Endothelial cell of umbilical vein (primary cell): Measurements from ENCODE around the gene RNF133. TPM values are rescaled to one million over a fixed set of nuclear protein-coding genes. Genes with fewer than 3 reads are reported as not detected.

Experiments used
- BruUV-seq: library from RNA; stranded (reverse); fragments of 400-500 nt; replicated peaks from 2 replicates; lab custom pipeline; 2021; lab: Mats Ljungman, UMichigan
- CTCF ChIA-PET: fragments of 300-600, 350-600 bp; sonication (Branson Sonifier 250); formaldehyde crosslinking; loops from one replicate; lab custom pipeline; 2021; ENCODE audit warnings: antibody characterized with exemption, inconsistent platforms; lab: Charles Lee
- POLR2A ChIA-PET: fragments of 300-600, 350-600 bp; sonication (Branson Sonifier 250); formaldehyde crosslinking; loops from one replicate; lab custom pipeline; 2021; ENCODE audit warnings: antibody characterized with exemption, inconsistent platforms; lab: Charles Lee
- DNase-seq: peaks from one replicate; pipeline ENCODE4 v3.0.0-alpha.2; 2011; ENCODE audit warnings: low read depth, low spot score
- FAIRE-seq: peaks from 2 replicates; lab custom pipeline; 2011; peaks lifted over from hg19 to GRCh38; lab: Jason Lieb, UNC
- H2AFZ ChIP-seq: 2 replicates; pipeline ENCODE4 v1.6.0; 2012; ENCODE audit warnings: low read depth, low read length, control low read depth, inconsistent platforms
- H3K27ac ChIP-seq: 2 replicates; pipeline ENCODE4 v1.5.1; 2011; ENCODE audit warnings: low read depth, mild to moderate bottlenecking, control low read depth, low read length, moderate library complexity; ENCODE audit not compliant: insufficient read depth
- H3K27me3 ChIP-seq, 2 experiments: 2 replicates each; pipeline versions ENCODE4 v1.6.0 to v1.6.1; 2011; ENCODE audit warnings: low read length in 2 of 2, mixed read lengths in 1 of 2; ENCODE audit not compliant: control insufficient read depth in 2 of 2, insufficient read depth in 2 of 2
- H3K36me3 ChIP-seq, 2 experiments: 2 replicates in 1 of 2; 3 replicates in 1 of 2; pipeline ENCODE4 v1.5.1; 2011; ENCODE audit warnings: low read length in 2 of 2, mild to moderate bottlenecking in 1 of 2, moderate library complexity in 1 of 2; ENCODE audit not compliant: control insufficient read depth in 2 of 2, insufficient read depth in 2 of 2; ENCODE audit errors: extremely low read depth in 1 of 2
- H3K4me1 ChIP-seq: 3 replicates; pipeline ENCODE4 v1.5.1; 2011; ENCODE audit warnings: mild to moderate bottlenecking, low read length; ENCODE audit not compliant: control insufficient read depth, insufficient read depth; ENCODE audit errors: extremely low read depth
- H3K4me2 ChIP-seq: 2 replicates; pipeline ENCODE4 v1.6.1; 2011; ENCODE audit warnings: low read length, control low read depth, mixed read lengths; ENCODE audit not compliant: insufficient read depth
- H3K4me3 ChIP-seq, 3 experiments: fragments of 200-600 bp in 1 of 3; sonication (generic), shearing (Covaris generic) in 1 of 3; replicated peaks in 1 of 3; 2 replicates each; pipeline ENCODE4 v1.5.1; 2011 to 2016; ENCODE audit warnings: control low read depth in 3 of 3, low read length in 3 of 3, mild to moderate bottlenecking in 2 of 3, inconsistent platforms in 1 of 3, low read depth in 1 of 3, moderate library complexity in 1 of 3; ENCODE audit not compliant: insufficient read depth in 1 of 3
- H3K79me2 ChIP-seq: 2 replicates; pipeline ENCODE4 v1.6.0; 2012; ENCODE audit warnings: low read length, inconsistent platforms; ENCODE audit not compliant: control insufficient read depth, insufficient read depth
- H3K9ac ChIP-seq: replicated peaks from 2 replicates; pipeline ENCODE3; 2011; ENCODE audit warnings: low read length, control low read depth; ENCODE audit not compliant: insufficient read depth; ENCODE audit errors: extremely low read depth
- H3K9me1 ChIP-seq: replicated peaks from 3 replicates; pipeline ENCODE4 v1.6.0; 2011; ENCODE audit warnings: mild to moderate bottlenecking, low read length; ENCODE audit not compliant: control insufficient read depth, insufficient read depth; ENCODE audit errors: extremely low read depth
- H3K9me3 ChIP-seq: replicated peaks from 2 replicates; pipeline ENCODE4 v1.5.1; 2012; ENCODE audit warnings: low read length, inconsistent platforms; ENCODE audit not compliant: control insufficient read depth, insufficient read depth
- H4K20me1 ChIP-seq: replicated peaks from 2 replicates; pipeline ENCODE3; 2011; ENCODE audit warnings: mild to moderate bottlenecking, low read length; ENCODE audit not compliant: control insufficient read depth, insufficient read depth; ENCODE audit errors: extremely low read depth
- CTCF ChIP-seq, 2 donors: IDR thresholded peaks; 1 replicate in 1 of 2; 2 replicates in 1 of 2; pipeline ENCODE4 v1.5.1; 2011; ENCODE audit warnings: low read length in 2 of 2, mild to moderate bottlenecking in 2 of 2, moderate library complexity in 2 of 2, control low read depth in 1 of 2, inconsistent platforms in 1 of 2, low read depth in 1 of 2; ENCODE audit not compliant: insufficient read depth in 1 of 2; ENCODE audit errors: extremely low read depth in 1 of 2
- EZH2 ChIP-seq: IDR thresholded peaks from 2 replicates; pipeline ENCODE4 v1.6.1; 2012; ENCODE audit warnings: borderline replicate concordance, low read depth, mild to moderate bottlenecking, moderate library complexity, low read length, inconsistent platforms; ENCODE audit not compliant: severe bottlenecking
- FOS ChIP-seq: IDR thresholded peaks from 2 replicates; pipeline ENCODE4 v1.6.1; 2011; ENCODE audit warnings: mild to moderate bottlenecking, low read length, moderate library complexity, borderline replicate concordance; ENCODE audit not compliant: insufficient read depth
- GATA2 ChIP-seq: IDR thresholded peaks from 2 replicates; pipeline ENCODE4 v1.7.0; 2011; ENCODE audit warnings: low read depth, mild to moderate bottlenecking, moderate library complexity, mixed read lengths, low read length; ENCODE audit not compliant: insufficient read length, insufficient read depth
- JUN ChIP-seq: IDR thresholded peaks from 2 replicates; pipeline ENCODE4 v1.6.1; 2011; ENCODE audit warnings: borderline replicate concordance, low read depth; ENCODE audit not compliant: insufficient read length, insufficient read depth
- MYC ChIP-seq: IDR thresholded peaks from one replicate; pipeline ENCODE4 v1.6.1; 2011; ENCODE audit warnings: mild to moderate bottlenecking, low read depth, low read length
- POLR2A ChIP-seq: IDR thresholded peaks from 2 replicates; pipeline ENCODE4 v1.6.1; 2012; ENCODE audit warnings: low read depth, mild to moderate bottlenecking, control low read depth, low read length
- POLR2AphosphoS5 ChIP-seq: IDR thresholded peaks from 2 replicates; pipeline ENCODE4 v1.6.1; 2012; ENCODE audit warnings: low read depth, mild to moderate bottlenecking, control low read depth, low read length, moderate library complexity; ENCODE audit not compliant: insufficient read depth
- dilution Hi-C: fragments of 300-500 bp; cut with MboI; formaldehyde crosslinking; loops from one replicate; pipeline ENCODE4 v1.15.0; 2019; ENCODE audit warnings: low sequenced_read_pairs; ENCODE audit not compliant: extremely low pct_ligation_motif_present
- intact Hi-C: fragments of 100-400 bp; cut with micrococcal nuclease; formaldehyde crosslinking; loops from one replicate; pipeline ENCODE4 v1.10.0; 2022
- polyA plus RNA-seq, 4 experiments: library from polyadenylated mRNA; depleted of rRNA in 3 of 4; stranded (reverse) in 3 of 4; unstranded in 1 of 4; fragments of >200 nt; gene quantifications; 2 replicates each; pipeline versions ENCODE4 v1.2.1 to v1.2.3, GENCODE V29; 2011 to 2012; ENCODE audit warnings: missing spikeins in 1 of 4
- total RNA-seq: library from RNA; stranded (reverse); gene quantifications from 2 replicates; pipeline ENCODE4 v1.2.3, GENCODE V29; 2021
- TF ChIP-seq, protein P1 (sequence below): IDR thresholded peaks from 2 replicates; pipeline ENCODE4 v1.6.1; 2011; ENCODE audit not compliant: insufficient read depth, insufficient read length

RNF133 gene
- total and polyA plus RNA-seq, 2 donors (not counting 3 experiments of a cell fraction or from before 2014, with no cell fraction given), result 0.93 TPM; not detected in 1

DNA sequence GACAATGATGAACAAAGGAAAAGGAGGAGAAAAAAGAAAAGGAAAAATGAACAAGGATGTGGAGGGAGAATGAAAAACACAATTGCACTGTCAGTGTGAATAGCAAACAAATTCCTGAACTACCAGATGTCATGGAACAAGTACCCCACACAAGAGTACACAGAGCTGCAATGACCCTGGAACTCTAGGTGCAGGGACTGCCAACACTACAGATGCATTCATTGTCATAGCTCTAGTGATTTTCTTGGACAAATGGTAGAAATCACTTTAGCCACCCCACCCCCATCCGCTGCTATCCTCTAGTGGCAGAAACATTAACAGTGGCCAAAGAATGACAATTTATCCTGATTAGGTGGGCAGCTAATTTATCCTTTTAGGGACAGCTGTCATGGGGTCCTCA is 3.1 kb downstream of the RNF133 start:
- no TSS peak for BruUV-seq

More for the DNA sequence above, 3.1 kb downstream of the RNF133 start:
- no peak for TF ChIP-seq FOS
- TF ChIP-seq MYC, result no peak
- TF ChIP-seq GATA2, result no peak
- TF ChIP-seq POLR2A, result no peak
- TF ChIP-seq CTCF (IDR thresholded peaks at IDR 0.05; ENCODE audit: extremely low read depth in 1 of 2, insufficient read depth in 1 of 2, low read depth in 1 of 2, low read length in 2 of 2), result no peak
- TF ChIP-seq POLR2AphosphoS5, result no peak
- no peak for TF ChIP-seq EZH2
- TF ChIP-seq, protein P1, sequence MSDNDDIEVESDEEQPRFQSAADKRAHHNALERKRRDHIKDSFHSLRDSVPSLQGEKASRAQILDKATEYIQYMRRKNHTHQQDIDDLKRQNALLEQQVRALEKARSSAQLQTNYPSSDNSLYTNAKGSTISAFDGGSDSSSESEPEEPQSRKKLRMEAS, result no peak
- TF ChIP-seq JUN, result no peak
- DNase-seq (no peak), FAIRE-seq (no peak)
- intact Hi-C loops, result no loop called here
- Histone ChIP-seq H3K36me3 (no peaks in the 10 kb centered on the region), H2AFZ (no peak overlapping the region), H4K20me1 (no peaks in the 10 kb centered on the region), H3K27ac (no peak overlapping the region), H3K27me3 (no peaks in the 10 kb centered on the region), H3K4me1 (no peaks in the 10 kb centered on the region), H3K9ac (no peak overlapping the region), H3K4me2 (no peak overlapping the region), H3K9me1 (no peaks in the 10 kb centered on the region), H3K79me2 (no peaks in the 10 kb centered on the region), H3K9me3 (no peaks in the 10 kb centered on the region), H3K4me3 (no peak overlapping the region)
- ChIA-PET POLR2A (no interaction called here), CTCF (interaction anchor here (1.4 kb wide), 1 partner anchor 58 kb away, joined by 3 read pairs; no protein-coding TSS in a partner anchor)
- dilution Hi-C loops, result no loop called here
